Measurements from ENCODE around the gene NOTCH2.

GRCh38 chr1:119903443-119903835 is 166.0 kb downstream of the NOTCH2 start:
- TF ChIP-seq, protein P1, sequence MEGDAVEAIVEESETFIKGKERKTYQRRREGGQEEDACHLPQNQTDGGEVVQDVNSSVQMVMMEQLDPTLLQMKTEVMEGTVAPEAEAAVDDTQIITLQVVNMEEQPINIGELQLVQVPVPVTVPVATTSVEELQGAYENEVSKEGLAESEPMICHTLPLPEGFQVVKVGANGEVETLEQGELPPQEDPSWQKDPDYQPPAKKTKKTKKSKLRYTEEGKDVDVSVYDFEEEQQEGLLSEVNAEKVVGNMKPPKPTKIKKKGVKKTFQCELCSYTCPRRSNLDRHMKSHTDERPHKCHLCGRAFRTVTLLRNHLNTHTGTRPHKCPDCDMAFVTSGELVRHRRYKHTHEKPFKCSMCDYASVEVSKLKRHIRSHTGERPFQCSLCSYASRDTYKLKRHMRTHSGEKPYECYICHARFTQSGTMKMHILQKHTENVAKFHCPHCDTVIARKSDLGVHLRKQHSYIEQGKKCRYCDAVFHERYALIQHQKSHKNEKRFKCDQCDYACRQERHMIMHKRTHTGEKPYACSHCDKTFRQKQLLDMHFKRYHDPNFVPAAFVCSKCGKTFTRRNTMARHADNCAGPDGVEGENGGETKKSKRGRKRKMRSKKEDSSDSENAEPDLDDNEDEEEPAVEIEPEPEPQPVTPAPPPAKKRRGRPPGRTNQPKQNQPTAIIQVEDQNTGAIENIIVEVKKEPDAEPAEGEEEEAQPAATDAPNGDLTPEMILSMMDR (IDR thresholded peaks at IDR 0.05; ENCODE audit: low read depth, low read length, poor library complexity, severe bottlenecking) = no peak
- no peak for TF ChIP-seq EZH2phosphoT487 (IDR thresholded peaks at IDR 0.05; ENCODE audit: borderline replicate concordance, low read length)
